ENCODE measurements around the gene ALK. TPM values are rescaled to one million over a fixed set of nuclear protein-coding genes. Genes with fewer than 3 reads are reported as not detected.
A peak's percentile ranks its signal among the peaks of the same experiment; 100 is the strongest.

Gene ALK
- total RNA-seq, 1 donor from 2014 or later: 0.14 TPM

- Histone ChIP-seq H3K9me3 (replicated peaks) (no peaks in the 10 kb centered on the region), H3K27ac (replicated peaks) (no peak overlapping the region), H3K27me3 (ENCODE audit: low read depth) (peaks cover 98% of the 10 kb centered on the region), H3K4me1 (peaks cover 33% of the 10 kb centered on the region), H3K4me3 (peak overlapping the region; percentile 65), H3K36me3 (no peaks in the 10 kb centered on the region)
- TF ChIP-seq CTCF (IDR thresholded peaks at IDR 0.05; ENCODE audit: borderline replicate concordance): no peak
- intact Hi-C loops (cut with micrococcal nuclease): no loop called here
- no peak for DNase-seq
Measured at GRCh38 chr2:29920631-29921559, 491 bp downstream of the ALK start.

GRCh38 chr2:29920130-29920577 is 1.2 kb downstream of the ALK start:
- H3K27me3 ChIP-seq (ENCODE audit: low read depth): peaks cover 98% of the 10 kb centered on the region
- DNase-seq: peak; percentile 48

GRCh38 chr2:29918941-29919340 is 2.4 kb downstream of the ALK start:
- Histone ChIP-seq H3K9me3 (replicated peaks) (no peaks in the 10 kb centered on the region), H3K27ac (replicated peaks) (no peak overlapping the region), H3K4me3 (no peak overlapping the region), H3K4me1 (peaks cover 33% of the 10 kb centered on the region), H3K36me3 (no peaks in the 10 kb centered on the region), H3K27me3 (ENCODE audit: low read depth) (peaks cover 100% of the 10 kb centered on the region)
- intact Hi-C loops (cut with micrococcal nuclease): no loop called here
- TF ChIP-seq CTCF (IDR thresholded peaks at IDR 0.05; ENCODE audit: borderline replicate concordance): no peak
- DNase-seq: no peak

More at GRCh38 chr2:29920130-29920577, 1.2 kb downstream of the ALK start:
- Histone ChIP-seq H3K4me1 (peaks cover 33% of the 10 kb centered on the region), H3K36me3 (no peaks in the 10 kb centered on the region), H3K27ac (replicated peaks) (no peak overlapping the region), H3K4me3 (peak overlapping the region; percentile 65), H3K9me3 (replicated peaks) (no peaks in the 10 kb centered on the region)
- no peak for TF ChIP-seq CTCF (IDR thresholded peaks at IDR 0.05; ENCODE audit: borderline replicate concordance)
- intact Hi-C loops (cut with micrococcal nuclease): no loop called here

- no peak for TF ChIP-seq CTCF (IDR thresholded peaks at IDR 0.05; ENCODE audit: borderline replicate concordance)
- no peak overlapping the region for H3K4me3 ChIP-seq
- DNase-seq: no peak
- no peaks in the 10 kb centered on the region for H3K36me3 ChIP-seq
- peaks cover 100% of the 10 kb centered on the region for H3K27me3 ChIP-seq (ENCODE audit: low read depth)
- H3K9me3 ChIP-seq (replicated peaks): no peaks in the 10 kb centered on the region
- no peak overlapping the region for H3K27ac ChIP-seq (replicated peaks)
- intact Hi-C loops (cut with micrococcal nuclease): no loop called here
- peaks cover 31% of the 10 kb centered on the region for H3K4me1 ChIP-seq
Measured at GRCh38 chr2:29917781-29918180, 3.6 kb downstream of the ALK start.

- H3K9me3 ChIP-seq (replicated peaks): no peaks in the 10 kb centered on the region
- H3K36me3 ChIP-seq: no peaks in the 10 kb centered on the region
- no peak for DNase-seq
- peaks cover 98% of the 10 kb centered on the region for H3K27me3 ChIP-seq (ENCODE audit: low read depth)
- intact Hi-C loops (cut with micrococcal nuclease): no loop called here
- no peak overlapping the region for H3K4me3 ChIP-seq
- no peak for TF ChIP-seq CTCF (IDR thresholded peaks at IDR 0.05; ENCODE audit: borderline replicate concordance)
- peaks cover 19% of the 10 kb centered on the region for H3K4me1 ChIP-seq
- no peak overlapping the region for H3K27ac ChIP-seq (replicated peaks)
Measured at GRCh38 chr2:29916571-29916970, 4.8 kb downstream of the ALK start.

All from left ventricle myocardium inferior (tissue), 1 donor.